C4-2B (cell line): ENCODE data around the gene PCDHGA4.

Experiments used
- CTCF ChIP-seq: fragments of 450-650 bp; conservative IDR thresholded peaks from 2 replicates; pipeline ENCODE4 v1.5.1; 2017; ENCODE audit warnings: mild to moderate bottlenecking
- ZFX ChIP-seq: fragments of 450-650 bp; IDR thresholded peaks from 2 replicates; pipeline ENCODE4 v1.6.1; 2017

GRCh38 chr5:141349917-141350619 lies 4.8 kb upstream of the PCDHGA4 start, which contains the start of gene PCDHGB1:
- peak; percentile 84 for TF ChIP-seq CTCF
- TF ChIP-seq ZFX: no peak
